ENCODE results near the gene COL6A3.

Gene COL6A3

GRCh38 chr2:237459226-237459625 is 45.3 kb upstream of the COL6A3 start:
- Histone ChIP-seq H3K27ac (ENCODE audit: low read depth, low read length) (no peak overlapping the region), H3K36me3 (ENCODE audit: control insufficient read depth, low read length) (no peaks in the 10 kb centered on the region), H3K4me3 (ENCODE audit: low read length) (no peak overlapping the region), H3K9me2 (replicated peaks; ENCODE audit: control insufficient read depth, low read length) (no peaks in the 10 kb centered on the region), H3K9me3 (ENCODE audit: control insufficient read depth, insufficient read depth, low read length) (no peaks in the 10 kb centered on the region), H3F3A (ENCODE audit: control insufficient read depth, insufficient read depth) (no peaks in the 10 kb centered on the region), H3K4me2 (ENCODE audit: low read length) (no peak overlapping the region), H3K27me3 (ENCODE audit: control insufficient read depth, low read length) (0 out of 2 replicates have a peak, but pooled peaks cover 2% of the 10 kb centered on the region), H4K20me1 (ENCODE audit: control insufficient read depth, insufficient read depth, low read depth, low read length) (no peaks in the 10 kb centered on the region), H3K79me2 (ENCODE audit: control insufficient read depth, low read length) (no peaks in the 10 kb centered on the region), H3K4me1 (ENCODE audit: control insufficient read depth, low read length) (no peaks in the 10 kb centered on the region)
- TF ChIP-seq EZH2phosphoT487 (IDR thresholded peaks at IDR 0.05; ENCODE audit: borderline replicate concordance, low read length) = no peak
- TF ChIP-seq CTCF (IDR thresholded peaks at IDR 0.05; ENCODE audit: low read depth, low read length, poor library complexity, severe bottlenecking) = no peak

- Histone ChIP-seq H3K4me1 (ENCODE audit: control insufficient read depth, low read length) (no peaks in the 10 kb centered on the region), H4K20me1 (ENCODE audit: control insufficient read depth, insufficient read depth, low read depth, low read length) (no peaks in the 10 kb centered on the region), H3K4me2 (ENCODE audit: low read length) (no peak overlapping the region), H3F3A (ENCODE audit: control insufficient read depth, insufficient read depth) (no peaks in the 10 kb centered on the region), H3K9me3 (ENCODE audit: control insufficient read depth, insufficient read depth, low read length) (no peaks in the 10 kb centered on the region), H3K4me3 (ENCODE audit: low read length) (no peak overlapping the region), H3K79me2 (ENCODE audit: control insufficient read depth, low read length) (no peaks in the 10 kb centered on the region), H3K36me3 (ENCODE audit: control insufficient read depth, low read length) (no peaks in the 10 kb centered on the region), H3K27ac (ENCODE audit: low read depth, low read length) (no peak overlapping the region), H3K27me3 (ENCODE audit: control insufficient read depth, low read length) (0 out of 2 replicates have a peak, but pooled peaks cover 2% of the 10 kb centered on the region), H3K9me2 (replicated peaks; ENCODE audit: control insufficient read depth, low read length) (no peaks in the 10 kb centered on the region)
- TF ChIP-seq CTCF (IDR thresholded peaks at IDR 0.05; ENCODE audit: low read depth, low read length, poor library complexity, severe bottlenecking) (no peak), EZH2phosphoT487 (IDR thresholded peaks at IDR 0.05; ENCODE audit: borderline replicate concordance, low read length) (no peak)
These were observed 44.6 kb upstream of the COL6A3 start for GRCh38 chr2:237458519-237458918.

GRCh38 chr2:237457388-237457941 is 43.5 kb upstream of the COL6A3 start:
- H3K9me2 ChIP-seq (replicated peaks; ENCODE audit: control insufficient read depth, low read length) = no peaks in the 10 kb centered on the region
- no peaks in the 10 kb centered on the region for H3K79me2 ChIP-seq (ENCODE audit: control insufficient read depth, low read length)
- no peak overlapping the region for H3K27ac ChIP-seq (ENCODE audit: low read depth, low read length)
- H3K9me3 ChIP-seq (ENCODE audit: control insufficient read depth, insufficient read depth, low read length) = no peaks in the 10 kb centered on the region
- H3K27me3 ChIP-seq (ENCODE audit: control insufficient read depth, low read length) = 0 out of 2 replicates have a peak, but pooled peaks cover 2% of the 10 kb centered on the region
- no peaks in the 10 kb centered on the region for H3F3A ChIP-seq (ENCODE audit: control insufficient read depth, insufficient read depth)
- no peaks in the 10 kb centered on the region for H3K4me1 ChIP-seq (ENCODE audit: control insufficient read depth, low read length)
- no peaks in the 10 kb centered on the region for H4K20me1 ChIP-seq (ENCODE audit: control insufficient read depth, insufficient read depth, low read depth, low read length)
- H3K4me3 ChIP-seq (ENCODE audit: low read length) = no peak overlapping the region
- TF ChIP-seq EZH2phosphoT487 (IDR thresholded peaks at IDR 0.05; ENCODE audit: borderline replicate concordance, low read length) (no peak), CTCF (IDR thresholded peaks at IDR 0.05; ENCODE audit: low read depth, low read length, poor library complexity, severe bottlenecking) (no peak)
- no peaks in the 10 kb centered on the region for H3K36me3 ChIP-seq (ENCODE audit: control insufficient read depth, low read length)
- no peak overlapping the region for H3K4me2 ChIP-seq (ENCODE audit: low read length)

Measured in DOHH2 (cell line).